Calu3 (cell line): Measurements from ENCODE around the gene EEF1AKMT3. TPM values are rescaled to one million over a fixed set of nuclear protein-coding genes. Genes with fewer than 3 reads are reported as not detected.

Experiments used
- BruUV-seq: library from RNA; stranded (reverse); fragments of 400-500 nt; replicated peaks from 2 replicates; lab custom pipeline; 2021; lab: Mats Ljungman, UMichigan
- CTCF ChIA-PET: fragments of 300-600 bp; sonication (Branson Sonifier 250); formaldehyde crosslinking; loops from one replicate; lab custom pipeline; 2022; ENCODE audit warnings: antibody characterized with exemption; lab: Charles Lee
- DNase-seq: peaks from one replicate; pipeline ENCODE4 v3.0.0; 2022
- H3K27ac Mint-ChIP-seq: one replicate; pipeline ENCODE4 v1.8.0; 2022; ENCODE audit warnings: mixed read lengths; ENCODE audit not compliant: unreplicated experiment
- H3K27me3 Mint-ChIP-seq: one replicate; pipeline ENCODE4 v1.8.0; 2022; ENCODE audit warnings: mixed read lengths; ENCODE audit not compliant: unreplicated experiment
- H3K36me3 Mint-ChIP-seq: one replicate; pipeline ENCODE4 v1.8.0; 2022; ENCODE audit warnings: mild to moderate bottlenecking, moderate library complexity, mixed read lengths; ENCODE audit not compliant: insufficient read depth, unreplicated experiment
- H3K4me1 Mint-ChIP-seq: one replicate; pipeline ENCODE4 v1.8.0; 2022; ENCODE audit warnings: mild to moderate bottlenecking, low read depth, mixed read lengths; ENCODE audit not compliant: unreplicated experiment
- H3K4me3 Mint-ChIP-seq: one replicate; pipeline ENCODE4 v1.8.0; 2022; ENCODE audit warnings: mild to moderate bottlenecking, low read depth, moderate library complexity, mixed read lengths; ENCODE audit not compliant: unreplicated experiment
- H3K9me3 Mint-ChIP-seq: one replicate; pipeline ENCODE4 v1.8.0; 2022; ENCODE audit warnings: low read depth, mixed read lengths; ENCODE audit not compliant: unreplicated experiment
- CTCF ChIP-seq: fragments of 200-600 bp; IDR thresholded peaks from one replicate; pipeline ENCODE4 v1.8.0; 2022; ENCODE audit warnings: antibody characterized with exemption; ENCODE audit not compliant: unreplicated experiment
- intact Hi-C: fragments of 100-400 bp; cut with micrococcal nuclease; formaldehyde crosslinking; loops from one replicate; pipeline ENCODE4 v1.10.0; 2022; ENCODE audit not compliant: unreplicated experiment
- total RNA-seq: library from RNA; stranded (reverse); gene quantifications from 2 replicates; pipeline ENCODE4 v1.2.3, GENCODE V29; 2022

Gene EEF1AKMT3
- total RNA-seq, 1 experiment from 2014 or later = 8.4 TPM

GRCh38 chr12:57758552-57759359, 13.7 kb upstream of the EEF1AKMT3 start:
- peaks cover 20% of the 10 kb centered on the region for H3K4me1 Mint-ChIP-seq
- peaks cover 58% of the 10 kb centered on the region for H3K36me3 Mint-ChIP-seq
- intact Hi-C loops = no loop called here
- CTCF ChIA-PET = interaction anchor here (0.8 to 0.9 kb wide), 2 partner anchors 33 to 138 kb away, joined by 3 to 4 read pairs; no protein-coding TSS in a partner anchor
- BruUV-seq = no TSS peak
- peaks cover 11% of the 10 kb centered on the region for H3K27me3 Mint-ChIP-seq
- no peak overlapping the region for H3K27ac Mint-ChIP-seq
- H3K4me3 Mint-ChIP-seq = no peak overlapping the region
- H3K9me3 Mint-ChIP-seq = no peaks in the 10 kb centered on the region
- no peak for TF ChIP-seq CTCF
- no peak for DNase-seq

GRCh38 chr12:57759360-57759980, 12.9 kb upstream of the EEF1AKMT3 start:
- H3K27me3 Mint-ChIP-seq = peaks cover 18% of the 10 kb centered on the region
- H3K4me1 Mint-ChIP-seq = peaks cover 14% of the 10 kb centered on the region
- H3K9me3 Mint-ChIP-seq = no peaks in the 10 kb centered on the region
- no peak overlapping the region for H3K27ac Mint-ChIP-seq
- no peak overlapping the region for H3K4me3 Mint-ChIP-seq
- peak; percentile 55 for TF ChIP-seq CTCF
- peaks cover 57% of the 10 kb centered on the region for H3K36me3 Mint-ChIP-seq
- BruUV-seq = no TSS peak
- intact Hi-C loops = no loop called here
- CTCF ChIA-PET = interaction anchor here (0.5 to 0.9 kb wide), 4 partner anchors 13 to 416 kb away, joined by 3 to 4 read pairs (median 3); partner anchors contain the start of genes EEF1AKMT3 and METTL1
- DNase-seq = peak; percentile 57

GRCh38 chr12:57760347-57760982, 11.9 kb upstream of the EEF1AKMT3 start:
- H3K4me3 Mint-ChIP-seq = no peak overlapping the region
- H3K27me3 Mint-ChIP-seq = peaks cover 28% of the 10 kb centered on the region
- no peak for DNase-seq
- no TSS peak for BruUV-seq
- no peaks in the 10 kb centered on the region for H3K9me3 Mint-ChIP-seq
- CTCF ChIA-PET = interaction anchor here (0.6 to 0.9 kb wide), 2 partner anchors 12 to 18 kb away, joined by 3 read pairs; partner anchors contain the start of genes EEF1AKMT3 and METTL1
- peaks cover 22% of the 10 kb centered on the region for H3K4me1 Mint-ChIP-seq
- intact Hi-C loops = no loop called here
- peaks cover 58% of the 10 kb centered on the region for H3K36me3 Mint-ChIP-seq
- no peak overlapping the region for H3K27ac Mint-ChIP-seq
- TF ChIP-seq CTCF = no peak

GRCh38 chr12:57761391-57761998, 10.9 kb upstream of the EEF1AKMT3 start:
- H3K9me3 Mint-ChIP-seq = no peaks in the 10 kb centered on the region
- H3K36me3 Mint-ChIP-seq = peaks cover 52% of the 10 kb centered on the region
- no peak for TF ChIP-seq CTCF
- CTCF ChIA-PET = interaction anchor here (0.9 kb wide), 1 partner anchor 751 kb away, joined by 4 read pairs; no protein-coding TSS in a partner anchor
- intact Hi-C loops = no loop called here
- H3K27ac Mint-ChIP-seq = peak overlapping the region; percentile 24
- peaks cover 38% of the 10 kb centered on the region for H3K27me3 Mint-ChIP-seq
- H3K4me1 Mint-ChIP-seq = peaks cover 22% of the 10 kb centered on the region
- no peak for DNase-seq
- no peak overlapping the region for H3K4me3 Mint-ChIP-seq
- BruUV-seq = no TSS peak
